HG03432 (cell line): ENCODE measurements around the gene EIF4B.

Experiments
- ATAC-seq: cut with Tn5 transposase; IDR thresholded peaks from one replicate; pipeline ENCODE4 v1.9.1; 2021; ENCODE audit warnings: mild to moderate bottlenecking, moderate library complexity; ENCODE audit not compliant: unreplicated experiment

Gene EIF4B

GRCh38 chr12:53044896-53045695 is 38.8 kb downstream of the EIF4B start:
- ATAC-seq: no peak

- no peak for ATAC-seq
Measured at GRCh38 chr12:53045696-53046045, 39.4 kb downstream of the EIF4B start.

- peak; percentile 49 for ATAC-seq
Measured at GRCh38 chr12:53046655-53047220, 40.5 kb downstream of the EIF4B start.

- peak; percentile 75 for ATAC-seq
Measured at GRCh38 chr12:53047221-53048032, 41.2 kb downstream of the EIF4B start.

- ATAC-seq: no peak
Measured at GRCh38 chr12:53048033-53048779, 42.0 kb downstream of the EIF4B start.

- no peak for ATAC-seq
Measured at GRCh38 chr12:53048780-53049401, 42.6 kb downstream of the EIF4B start.

GRCh38 chr12:53049571-53050318 is 43.5 kb downstream of the EIF4B start, which contains the start of gene TNS2:
TSS of gene TNS2 (plus strand) at chr12:53050065. CDS start at chr12:53050186, 121 bp downstream.
- ATAC-seq: no peak

- ATAC-seq: no peak
Measured at GRCh38 chr12:53050426-53051057, 44.3 kb downstream of the EIF4B start.

- no peak for ATAC-seq
Measured at GRCh38 chr12:53051058-53051880, 45.0 kb downstream of the EIF4B start.

GRCh38 chr12:53051881-53052412 is 45.7 kb downstream of the EIF4B start:
- no peak for ATAC-seq

GRCh38 chr12:53052419-53053217 is 46.4 kb downstream of the EIF4B start:
- ATAC-seq: no peak

- no peak for ATAC-seq
Measured at GRCh38 chr12:53053218-53054111, 47.2 kb downstream of the EIF4B start.

- peak; percentile 90 for ATAC-seq
Measured at GRCh38 chr12:53054112-53054878, 48.0 kb downstream of the EIF4B start.

GRCh38 chr12:53055471-53056266 is 49.4 kb downstream of the EIF4B start:
- ATAC-seq: no peak

GRCh38 chr12:53056296-53056695 is 50.0 kb downstream of the EIF4B start:
- ATAC-seq: no peak
